Spleen (tissue), 7 donors: ENCODE data around the gene EXOC4.

ENCODE experiments used
- POLR2A ChIP-seq, 3 donors: fragments of 450-650 bp; IDR thresholded peaks; one replicate each; pipeline ENCODE4 v1.5.1; 2017; ENCODE audit warnings: antibody characterized with exemption in 3 of 3, mild to moderate bottlenecking in 1 of 3
- TF ChIP-seq, protein P1 (sequence below), 11 experiments: fragments of 200-600 bp in 7 of 11; fragments of 450-650 bp in 4 of 11; sonication (generic) in 4 of 11; IDR thresholded peaks in 8 of 11; conservative IDR thresholded peaks in 3 of 11; 1 replicate in 7 of 11; 2 replicates in 4 of 11; pipeline versions ENCODE4 v1.4.0 to v1.8.0; 2016 to 2021; ENCODE audit warnings: antibody characterized with exemption in 11 of 11, inconsistent platforms in 4 of 11, mild to moderate bottlenecking in 1 of 11
- donor health status: DM: no; HTN: no; CAD: no; lungs with moderate emphysema.
- donor health status: DM: no; HTN: no; CAD: no.
- donor health status: DM: no; HTN: no; CAD: no.

DNA sequence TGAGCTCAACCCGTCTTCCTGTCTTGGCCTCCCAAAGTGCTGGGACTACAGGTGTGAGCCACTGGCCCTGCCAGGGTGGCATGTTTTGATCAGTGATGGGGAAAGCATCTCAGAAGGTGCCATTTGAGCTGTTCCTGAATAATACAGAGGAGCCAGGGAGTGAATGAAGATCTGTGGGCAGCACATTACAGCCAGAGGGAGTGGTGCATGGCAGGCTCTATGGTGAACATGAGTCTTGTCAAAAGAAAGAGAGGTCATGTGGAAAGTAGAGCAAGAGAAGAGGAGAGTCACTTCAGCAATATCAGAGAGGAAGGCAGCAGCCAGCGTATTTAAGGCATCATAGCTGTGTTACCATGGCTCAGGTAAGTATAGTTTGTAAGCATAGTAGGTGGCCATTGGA, 598.5 kb downstream of the EXOC4 start:
- no peak for TF ChIP-seq POLR2A (IDR thresholded peaks at IDR 0.05)
- TF ChIP-seq, protein P1, sequence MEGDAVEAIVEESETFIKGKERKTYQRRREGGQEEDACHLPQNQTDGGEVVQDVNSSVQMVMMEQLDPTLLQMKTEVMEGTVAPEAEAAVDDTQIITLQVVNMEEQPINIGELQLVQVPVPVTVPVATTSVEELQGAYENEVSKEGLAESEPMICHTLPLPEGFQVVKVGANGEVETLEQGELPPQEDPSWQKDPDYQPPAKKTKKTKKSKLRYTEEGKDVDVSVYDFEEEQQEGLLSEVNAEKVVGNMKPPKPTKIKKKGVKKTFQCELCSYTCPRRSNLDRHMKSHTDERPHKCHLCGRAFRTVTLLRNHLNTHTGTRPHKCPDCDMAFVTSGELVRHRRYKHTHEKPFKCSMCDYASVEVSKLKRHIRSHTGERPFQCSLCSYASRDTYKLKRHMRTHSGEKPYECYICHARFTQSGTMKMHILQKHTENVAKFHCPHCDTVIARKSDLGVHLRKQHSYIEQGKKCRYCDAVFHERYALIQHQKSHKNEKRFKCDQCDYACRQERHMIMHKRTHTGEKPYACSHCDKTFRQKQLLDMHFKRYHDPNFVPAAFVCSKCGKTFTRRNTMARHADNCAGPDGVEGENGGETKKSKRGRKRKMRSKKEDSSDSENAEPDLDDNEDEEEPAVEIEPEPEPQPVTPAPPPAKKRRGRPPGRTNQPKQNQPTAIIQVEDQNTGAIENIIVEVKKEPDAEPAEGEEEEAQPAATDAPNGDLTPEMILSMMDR (IDR thresholded peaks at IDR 0.05 in 8 of 11, conservative IDR thresholded peaks at IDR 0.05 in 3 of 11) = no peak
